ENCODE results near the gene TMEM132D.

DNA sequence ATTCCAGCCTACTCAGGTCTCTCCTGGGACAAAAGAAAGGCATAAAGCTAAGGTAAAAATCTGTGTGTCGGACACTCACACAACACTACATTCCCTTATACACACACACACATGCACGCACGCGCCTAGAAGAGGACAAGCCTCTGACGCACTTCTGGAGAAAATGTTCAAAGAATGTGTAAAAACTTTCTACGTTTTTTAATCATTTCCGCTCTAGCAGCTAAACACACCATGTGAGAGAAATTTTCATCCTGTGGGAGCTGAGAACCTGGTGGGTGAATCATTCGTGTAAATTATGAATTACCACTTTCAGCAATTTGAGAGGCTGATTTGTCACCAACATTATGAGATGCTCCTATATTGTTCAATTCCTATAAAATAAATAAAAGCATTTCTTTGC lies 494.5 kb downstream of the TMEM132D start:
- TF ChIP-seq, protein P1, sequence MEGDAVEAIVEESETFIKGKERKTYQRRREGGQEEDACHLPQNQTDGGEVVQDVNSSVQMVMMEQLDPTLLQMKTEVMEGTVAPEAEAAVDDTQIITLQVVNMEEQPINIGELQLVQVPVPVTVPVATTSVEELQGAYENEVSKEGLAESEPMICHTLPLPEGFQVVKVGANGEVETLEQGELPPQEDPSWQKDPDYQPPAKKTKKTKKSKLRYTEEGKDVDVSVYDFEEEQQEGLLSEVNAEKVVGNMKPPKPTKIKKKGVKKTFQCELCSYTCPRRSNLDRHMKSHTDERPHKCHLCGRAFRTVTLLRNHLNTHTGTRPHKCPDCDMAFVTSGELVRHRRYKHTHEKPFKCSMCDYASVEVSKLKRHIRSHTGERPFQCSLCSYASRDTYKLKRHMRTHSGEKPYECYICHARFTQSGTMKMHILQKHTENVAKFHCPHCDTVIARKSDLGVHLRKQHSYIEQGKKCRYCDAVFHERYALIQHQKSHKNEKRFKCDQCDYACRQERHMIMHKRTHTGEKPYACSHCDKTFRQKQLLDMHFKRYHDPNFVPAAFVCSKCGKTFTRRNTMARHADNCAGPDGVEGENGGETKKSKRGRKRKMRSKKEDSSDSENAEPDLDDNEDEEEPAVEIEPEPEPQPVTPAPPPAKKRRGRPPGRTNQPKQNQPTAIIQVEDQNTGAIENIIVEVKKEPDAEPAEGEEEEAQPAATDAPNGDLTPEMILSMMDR (IDR thresholded peaks at IDR 0.05; ENCODE audit: low read depth, low read length, missing input control): no peak
- TF ChIP-seq NR2F2 (IDR thresholded peaks at IDR 0.05) (no peak), TAF1 (conservative IDR thresholded peaks at IDR 0.05) (no peak), SP1 (IDR thresholded peaks at IDR 0.05) (no peak)

Measured in liver (tissue), 3 donors.